Measurements from ENCODE around the gene RFX4. TPM values are rescaled to one million over a fixed set of nuclear protein-coding genes. Genes with fewer than 3 reads are reported as not detected.
"Not testable (repeated sequence)": the region's sequence is repeated elsewhere in the genome, so short reads cannot be mapped to it uniquely, and the experiment has no call there.

RFX4 gene
- total RNA-seq, 4 donors from 2014 or later, result not detected

DNA sequence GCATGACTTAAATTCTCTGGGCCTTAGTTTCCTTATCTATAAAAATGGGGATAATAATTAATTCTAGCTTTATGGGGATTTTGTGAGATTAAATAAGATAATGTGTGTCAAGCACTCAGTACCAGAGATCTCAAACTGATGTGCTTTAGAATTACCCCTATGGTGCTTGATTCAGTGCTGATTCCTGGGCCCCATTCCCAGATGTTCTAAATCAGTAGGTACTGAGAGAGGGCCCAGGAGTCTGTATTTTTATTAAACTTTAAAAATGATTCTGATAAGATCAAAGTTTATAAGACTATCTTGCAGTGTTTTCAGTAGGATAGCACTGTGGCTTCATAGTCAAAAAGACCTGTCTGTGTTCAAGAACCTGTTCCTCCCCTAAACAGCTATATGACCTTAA lies 102.6 kb downstream of the RFX4 start:
- intact Hi-C loops (cut with DNase I), result no loop called here

GRCh38 chr12:106687672-106688071 lies 104.9 kb downstream of the RFX4 start:
- intact Hi-C loops (cut with DNase I), result no loop called here
- Histone ChIP-seq H3K4me3 (no peak overlapping the region), H3K27me3 (no peaks in the 10 kb centered on the region), H3K27ac (no peak overlapping the region), H3K4me1 (no peaks in the 10 kb centered on the region), H3K9me3 (no peaks in the 10 kb centered on the region), H3K36me3 (no peaks in the 10 kb centered on the region)
- TF ChIP-seq, protein P1, sequence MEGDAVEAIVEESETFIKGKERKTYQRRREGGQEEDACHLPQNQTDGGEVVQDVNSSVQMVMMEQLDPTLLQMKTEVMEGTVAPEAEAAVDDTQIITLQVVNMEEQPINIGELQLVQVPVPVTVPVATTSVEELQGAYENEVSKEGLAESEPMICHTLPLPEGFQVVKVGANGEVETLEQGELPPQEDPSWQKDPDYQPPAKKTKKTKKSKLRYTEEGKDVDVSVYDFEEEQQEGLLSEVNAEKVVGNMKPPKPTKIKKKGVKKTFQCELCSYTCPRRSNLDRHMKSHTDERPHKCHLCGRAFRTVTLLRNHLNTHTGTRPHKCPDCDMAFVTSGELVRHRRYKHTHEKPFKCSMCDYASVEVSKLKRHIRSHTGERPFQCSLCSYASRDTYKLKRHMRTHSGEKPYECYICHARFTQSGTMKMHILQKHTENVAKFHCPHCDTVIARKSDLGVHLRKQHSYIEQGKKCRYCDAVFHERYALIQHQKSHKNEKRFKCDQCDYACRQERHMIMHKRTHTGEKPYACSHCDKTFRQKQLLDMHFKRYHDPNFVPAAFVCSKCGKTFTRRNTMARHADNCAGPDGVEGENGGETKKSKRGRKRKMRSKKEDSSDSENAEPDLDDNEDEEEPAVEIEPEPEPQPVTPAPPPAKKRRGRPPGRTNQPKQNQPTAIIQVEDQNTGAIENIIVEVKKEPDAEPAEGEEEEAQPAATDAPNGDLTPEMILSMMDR (IDR thresholded peaks at IDR 0.05), result no peak
- TF ChIP-seq POLR2A (IDR thresholded peaks at IDR 0.05), result no peak
- no peak for DNase-seq

More for the DNA sequence above, 102.6 kb downstream of the RFX4 start:
- no peak overlapping the region for H3K27ac ChIP-seq
- no peaks in the 10 kb centered on the region for H3K4me1 ChIP-seq
- TF ChIP-seq POLR2A (IDR thresholded peaks at IDR 0.05), result no peak
- TF ChIP-seq, protein P1 (IDR thresholded peaks at IDR 0.05), result no peak
- H3K9me3 ChIP-seq, result no peaks in the 10 kb centered on the region
- no peak for DNase-seq
- H3K4me3 ChIP-seq, result no peak overlapping the region
- no peaks in the 10 kb centered on the region for H3K36me3 ChIP-seq
- H3K27me3 ChIP-seq, result no peaks in the 10 kb centered on the region

- intact Hi-C loops (cut with DNase I), result no loop called here
- TF ChIP-seq, protein P1 (IDR thresholded peaks at IDR 0.05), result no peak
- TF ChIP-seq POLR2A (IDR thresholded peaks at IDR 0.05), result no peak
- peaks cover 0 to 2% (median 0%) of the 10 kb centered on the region in 4 donors for H3K27me3 ChIP-seq
- no peak overlapping the region for H3K27ac ChIP-seq
- no peaks in the 10 kb centered on the region for H3K4me1 ChIP-seq
- no peak for DNase-seq
- no peaks in the 10 kb centered on the region for H3K9me3 ChIP-seq
- H3K4me3 ChIP-seq, result no peak overlapping the region
- no peaks in the 10 kb centered on the region for H3K36me3 ChIP-seq
- 63 to 74% methylated on average over 2 to 3 of the region's 3 CpGs for WGBS, 2 donors
These were observed 107.9 kb downstream of the RFX4 start for GRCh38 chr12:106690569-106691305.

GRCh38 chr12:106692033-106692432 lies 109.2 kb downstream of the RFX4 start:
- H3K36me3 ChIP-seq; H3K27ac ChIP-seq; H3K4me1 ChIP-seq; H3K4me3 ChIP-seq; intact Hi-C loops (cut with DNase I); H3K27me3 ChIP-seq; H3K9me3 ChIP-seq; DNase-seq: not testable (repeated sequence)
- 86 to 90% methylated on average over 6 of the region's 6 CpGs for WGBS, 2 donors

DNA sequence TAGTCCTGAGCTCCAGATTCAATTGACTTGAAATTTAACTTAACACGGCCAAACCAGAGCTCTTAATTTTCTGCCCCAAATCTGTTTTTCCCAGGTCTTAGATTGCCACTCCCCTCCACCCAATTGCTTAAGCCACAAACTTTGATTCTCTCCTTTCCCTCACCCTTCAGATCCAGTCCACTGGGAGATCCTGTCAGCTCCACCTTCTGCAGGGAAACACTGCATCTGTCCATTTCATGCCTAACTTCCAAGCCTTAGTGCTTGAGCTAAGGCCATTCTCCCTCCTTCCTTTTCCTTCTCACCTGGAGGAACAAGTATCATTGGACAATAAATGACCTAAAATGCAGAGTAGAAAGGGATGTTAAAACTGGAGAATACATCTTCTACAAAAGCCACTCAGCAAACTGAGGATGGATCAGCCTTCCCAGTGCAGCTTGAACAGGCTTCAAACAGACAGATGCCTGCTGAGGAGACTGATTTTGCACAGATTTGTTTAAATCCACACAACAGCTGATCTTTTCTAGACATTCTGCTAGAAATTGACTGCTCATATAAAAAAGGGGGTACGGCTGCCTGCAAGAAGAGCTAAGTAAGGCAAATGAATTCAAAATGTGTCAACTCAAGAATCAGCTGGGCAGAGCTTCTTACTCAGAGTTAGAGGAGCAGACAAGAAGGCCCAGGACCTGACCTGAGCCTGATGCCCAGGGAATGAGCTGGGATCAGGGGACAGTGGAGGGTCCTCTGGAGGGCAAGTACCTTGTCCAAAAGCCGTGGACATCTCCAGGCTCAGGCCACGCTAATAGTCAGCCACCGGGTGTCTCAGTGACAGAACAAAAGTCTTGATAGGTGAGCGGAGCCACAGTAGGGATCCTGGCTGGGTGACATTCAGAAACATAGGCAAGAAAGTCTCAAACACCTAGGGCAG lies 110.4 kb downstream of the RFX4 start:
- TF ChIP-seq POLR2A (IDR thresholded peaks at IDR 0.05), result no peak
- TF ChIP-seq, protein P1 (IDR thresholded peaks at IDR 0.05), result no peak
- Histone ChIP-seq H3K36me3 (no peaks in the 10 kb centered on the region), H3K27ac (no peak overlapping the region), H3K27me3 (peaks cover 0 to 6% (median 0%) of the 10 kb centered on the region in 4 donors), H3K4me3 (no peak overlapping the region), H3K9me3 (no peaks in the 10 kb centered on the region), H3K4me1 (no peaks in the 10 kb centered on the region)
- WGBS, 2 donors, result 71 to 76% methylated on average over 6 of the region's 6 CpGs
- no peak for DNase-seq
- intact Hi-C loops (cut with DNase I), result no loop called here

Data from esophagus squamous epithelium (tissue), 5 donors.